Stomach smooth muscle (tissue), 2 donors: Measurements from ENCODE around the gene AP4M1.

Experiments
- H3K27ac ChIP-seq: one replicate; pipeline ENCODE4 v1.7.0; 2013; ENCODE audit warnings: mild to moderate bottlenecking, low read length, inconsistent platforms
- H3K27me3 ChIP-seq, 2 donors: one replicate each; pipeline ENCODE4 v1.7.0; 2013; ENCODE audit warnings: low read length in 2 of 2; ENCODE audit not compliant: insufficient read depth in 2 of 2, control insufficient read depth in 1 of 2
- H3K36me3 ChIP-seq, 2 donors: one replicate each; pipeline ENCODE4 v1.7.0; 2013; ENCODE audit warnings: low read length in 2 of 2; ENCODE audit not compliant: control insufficient read depth in 2 of 2, insufficient read depth in 2 of 2
- H3K4me1 ChIP-seq: one replicate; pipeline ENCODE4 v1.7.0; 2013; ENCODE audit warnings: low read length; ENCODE audit not compliant: control insufficient read depth, insufficient read depth
- H3K4me3 ChIP-seq, 2 donors: one replicate each; pipeline ENCODE4 v1.7.0; 2013; ENCODE audit warnings: low read length in 2 of 2
- H3K9ac ChIP-seq, 2 donors: one replicate each; pipeline ENCODE4 v1.7.0; 2013; ENCODE audit warnings: low read length in 2 of 2, mild to moderate bottlenecking in 1 of 2
- H3K9me3 ChIP-seq, 2 donors: one replicate each; pipeline ENCODE4 v1.7.0; 2013; ENCODE audit warnings: low read length in 2 of 2; ENCODE audit not compliant: control insufficient read depth in 2 of 2
- donor health status: healthy.
- donor health status: Pancreatic carcinoma.

The AP4M1 gene

DNA sequence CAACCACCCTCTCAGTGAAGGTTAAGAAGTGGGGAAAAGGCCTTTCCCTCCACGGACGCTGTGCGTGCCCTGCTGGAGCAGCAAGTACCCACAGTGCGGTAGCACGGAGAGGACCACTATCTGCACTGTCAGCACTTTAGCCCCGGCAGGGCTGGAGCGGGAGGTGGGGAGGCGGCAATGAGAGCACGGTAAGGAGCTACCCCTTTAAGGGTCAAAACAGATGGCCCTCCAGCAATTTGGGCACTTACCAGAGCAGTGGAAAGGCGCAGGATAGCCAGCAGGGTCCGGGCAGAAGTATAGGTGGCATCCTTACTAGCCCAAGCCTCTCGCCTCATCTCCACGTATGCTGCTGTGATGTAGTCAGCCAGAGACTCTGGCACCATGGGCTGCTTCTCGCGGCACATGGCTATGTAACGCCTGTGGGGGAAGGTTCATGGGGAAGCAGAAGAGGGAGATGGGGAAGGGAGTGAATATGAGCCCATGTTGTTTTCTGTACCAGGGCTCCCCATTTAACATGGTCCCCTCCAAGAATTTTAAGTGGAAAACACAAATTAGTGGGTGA is 7.4 kb upstream of the AP4M1 start:
- no peaks in the 10 kb centered on the region for H3K27me3 ChIP-seq
- no peaks in the 10 kb centered on the region for H3K9me3 ChIP-seq
- peaks cover 26% of the 10 kb centered on the region for H3K4me1 ChIP-seq
- peak overlapping the region in 1 of 2 donors; percentile 21 for H3K9ac ChIP-seq
- H3K4me3 ChIP-seq, result peak overlapping the region in 1 of 2 donors; percentile 22
- H3K36me3 ChIP-seq, result peaks cover 63 to 76% of the 10 kb centered on the region in 2 donors
- peak overlapping the region; percentile 67 for H3K27ac ChIP-seq

DNA sequence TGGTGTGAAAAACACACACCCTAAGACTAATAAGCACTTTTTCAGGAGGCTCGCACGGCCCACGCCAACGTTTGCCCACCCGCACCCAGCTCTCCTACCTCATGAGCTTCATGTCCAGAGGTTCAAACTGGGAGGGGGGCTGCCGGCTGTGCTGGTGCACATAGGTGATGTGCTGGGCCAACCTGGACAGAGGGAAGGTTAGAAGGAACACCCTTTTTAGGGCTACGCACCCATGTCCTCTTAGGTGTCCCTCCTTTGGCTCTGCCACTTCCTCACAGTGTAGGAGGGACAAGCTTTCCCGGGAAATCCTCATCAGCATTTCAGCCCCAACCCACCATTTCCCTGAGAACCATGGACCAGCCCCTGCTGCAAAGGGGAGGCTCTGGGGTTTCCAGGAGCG is 6.2 kb upstream of the AP4M1 start:
- H3K4me1 ChIP-seq, result peaks cover 31% of the 10 kb centered on the region
- no peaks in the 10 kb centered on the region for H3K9me3 ChIP-seq
- H3K27ac ChIP-seq, result no peak overlapping the region
- H3K4me3 ChIP-seq, result no peak overlapping the region
- H3K36me3 ChIP-seq, result peaks cover 70 to 81% of the 10 kb centered on the region in 2 donors
- H3K27me3 ChIP-seq, result no peaks in the 10 kb centered on the region
- no peak overlapping the region for H3K9ac ChIP-seq

DNA sequence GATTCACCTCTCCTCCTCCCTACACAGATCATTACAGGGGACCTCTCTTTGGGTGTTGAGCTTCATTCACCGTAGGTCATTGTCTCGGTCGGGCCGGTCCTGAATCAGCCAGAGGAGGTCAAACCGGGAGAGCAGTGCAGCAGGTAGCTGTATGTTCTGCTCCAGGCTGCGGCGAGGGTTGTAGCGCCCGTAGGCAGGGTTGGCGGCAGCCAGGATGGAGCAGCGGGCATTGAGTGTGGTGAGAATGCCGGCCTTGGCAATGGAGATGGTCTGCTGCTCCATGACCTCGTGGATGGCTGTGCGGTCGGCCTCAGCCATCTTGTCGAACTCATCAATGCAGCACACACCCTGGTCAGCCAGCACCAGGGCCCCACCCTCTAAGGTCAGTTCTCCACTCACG is 5.7 kb upstream of the AP4M1 start:
- no peaks in the 10 kb centered on the region for H3K27me3 ChIP-seq
- no peaks in the 10 kb centered on the region for H3K9me3 ChIP-seq
- no peak overlapping the region for H3K4me3 ChIP-seq
- H3K27ac ChIP-seq, result no peak overlapping the region
- peaks cover 66 to 77% of the 10 kb centered on the region in 2 donors for H3K36me3 ChIP-seq
- H3K4me1 ChIP-seq, result peaks cover 33% of the 10 kb centered on the region
- no peak overlapping the region for H3K9ac ChIP-seq

GRCh38 chr7:100098913-100099312 is 2.5 kb upstream of the AP4M1 start:
- peaks cover 32% of the 10 kb centered on the region for H3K4me1 ChIP-seq
- no peaks in the 10 kb centered on the region for H3K9me3 ChIP-seq
- no peak overlapping the region for H3K4me3 ChIP-seq
- H3K27me3 ChIP-seq, result no peaks in the 10 kb centered on the region
- H3K27ac ChIP-seq, result no peak overlapping the region
- H3K9ac ChIP-seq, result no peak overlapping the region
- peaks cover 47 to 54% of the 10 kb centered on the region in 2 donors for H3K36me3 ChIP-seq

- peaks cover 47 to 54% of the 10 kb centered on the region in 2 donors for H3K36me3 ChIP-seq
- H3K4me1 ChIP-seq, result peaks cover 28% of the 10 kb centered on the region
These were observed 2.0 kb upstream of the AP4M1 start for GRCh38 chr7:100099452-100099851.

GRCh38 chr7:100100420-100101015 is 925 bp upstream of the AP4M1 start:
- H3K27ac ChIP-seq, result peak overlapping the region; percentile 75
- H3K36me3 ChIP-seq, result peaks cover 46 to 55% of the 10 kb centered on the region in 2 donors

More at GRCh38 chr7:100099452-100099851, 2.0 kb upstream of the AP4M1 start:
- peak overlapping the region; percentile 62 to 77 for H3K9ac ChIP-seq
- no peaks in the 10 kb centered on the region for H3K27me3 ChIP-seq
- H3K27ac ChIP-seq, result peak overlapping the region; percentile 75
- no peaks in the 10 kb centered on the region for H3K9me3 ChIP-seq
- H3K4me3 ChIP-seq, result peak overlapping the region; percentile 77 to 89

GRCh38 chr7:100102950-100103840 is 1.8 kb downstream of the AP4M1 start:
- H3K4me3 ChIP-seq, result no peak overlapping the region
- peaks cover 30 to 48% of the 10 kb centered on the region in 2 donors for H3K36me3 ChIP-seq
- no peaks in the 10 kb centered on the region for H3K27me3 ChIP-seq
- no peaks in the 10 kb centered on the region for H3K9me3 ChIP-seq
- no peak overlapping the region for H3K9ac ChIP-seq
- peak overlapping the region; percentile 85 for H3K27ac ChIP-seq
- peaks cover 28% of the 10 kb centered on the region for H3K4me1 ChIP-seq

More at GRCh38 chr7:100100420-100101015, 925 bp upstream of the AP4M1 start:
- H3K9me3 ChIP-seq, result no peaks in the 10 kb centered on the region
- no peaks in the 10 kb centered on the region for H3K27me3 ChIP-seq
- peak overlapping the region; percentile 62 to 77 for H3K9ac ChIP-seq
- H3K4me3 ChIP-seq, result peak overlapping the region; percentile 77 to 89
- peaks cover 28% of the 10 kb centered on the region for H3K4me1 ChIP-seq

- Histone ChIP-seq H3K9ac (no peak overlapping the region), H3K27ac (no peak overlapping the region), H3K36me3 (peaks cover 19 to 44% of the 10 kb centered on the region in 2 donors), H3K4me3 (no peak overlapping the region), H3K4me1 (peaks cover 12% of the 10 kb centered on the region), H3K27me3 (no peaks in the 10 kb centered on the region), H3K9me3 (no peaks in the 10 kb centered on the region)
These were observed 4.1 kb downstream of the AP4M1 start for GRCh38 chr7:100105534-100105933.

DNA sequence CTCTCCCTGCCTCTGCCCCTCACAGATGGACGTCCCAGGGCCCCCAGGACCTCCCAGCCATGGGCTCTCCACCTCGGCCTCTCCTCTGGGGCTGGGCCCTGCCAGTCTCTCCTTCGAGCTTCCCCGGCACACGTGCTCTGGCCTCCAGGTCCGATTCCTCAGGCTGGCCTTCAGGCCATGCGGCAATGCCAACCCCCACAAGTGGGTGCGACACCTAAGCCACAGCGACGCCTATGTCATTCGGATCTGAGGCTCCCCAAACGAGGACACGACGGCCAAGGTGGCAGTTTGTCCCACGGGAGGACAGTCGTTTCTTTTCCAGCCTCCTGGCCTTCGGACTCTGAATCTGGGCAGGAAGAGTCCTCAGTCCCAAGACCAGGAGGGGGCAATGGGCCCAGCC is 5.2 kb downstream of the AP4M1 start:
- no peaks in the 10 kb centered on the region for H3K9me3 ChIP-seq
- H3K27ac ChIP-seq, result no peak overlapping the region
- no peak overlapping the region for H3K4me3 ChIP-seq
- peaks cover 24 to 51% of the 10 kb centered on the region in 2 donors for H3K36me3 ChIP-seq
- H3K9ac ChIP-seq, result no peak overlapping the region
- H3K27me3 ChIP-seq, result no peaks in the 10 kb centered on the region
- H3K4me1 ChIP-seq, result peaks cover 9% of the 10 kb centered on the region

- Histone ChIP-seq H3K27me3 (no peaks in the 10 kb centered on the region), H3K36me3 (peaks cover 28 to 53% of the 10 kb centered on the region in 2 donors), H3K27ac (no peak overlapping the region), H3K9ac (no peak overlapping the region), H3K4me3 (no peak overlapping the region), H3K9me3 (no peaks in the 10 kb centered on the region), H3K4me1 (peaks cover 8% of the 10 kb centered on the region)
These were observed 5.8 kb downstream of the AP4M1 start for GRCh38 chr7:100107125-100107737.
